Right lobe of liver (tissue), 4 donors: ENCODE measurements around the gene DDIT4.

Source experiments
- POLR2A ChIP-seq: fragments of 450-650 bp; IDR thresholded peaks from one replicate; pipeline ENCODE4 v1.6.1; 2017; ENCODE audit warnings: antibody characterized with exemption, mild to moderate bottlenecking
- TF ChIP-seq, protein P1 (sequence below), 4 donors: fragments of 200-600 bp in 3 of 4; fragments of 450-650 bp in 1 of 4; IDR thresholded peaks; one replicate each; pipeline versions ENCODE4 v1.5.1 to v1.8.0; 2016 to 2022; ENCODE audit warnings: antibody characterized with exemption in 4 of 4, mild to moderate bottlenecking in 2 of 4
- donor health status: DM: no; HTN: no; CAD: no.
- donor health status: DM: no; HTN: no; CAD: no.
- donor health status: DM: no; HTN: yes; CAD: no.

DNA sequence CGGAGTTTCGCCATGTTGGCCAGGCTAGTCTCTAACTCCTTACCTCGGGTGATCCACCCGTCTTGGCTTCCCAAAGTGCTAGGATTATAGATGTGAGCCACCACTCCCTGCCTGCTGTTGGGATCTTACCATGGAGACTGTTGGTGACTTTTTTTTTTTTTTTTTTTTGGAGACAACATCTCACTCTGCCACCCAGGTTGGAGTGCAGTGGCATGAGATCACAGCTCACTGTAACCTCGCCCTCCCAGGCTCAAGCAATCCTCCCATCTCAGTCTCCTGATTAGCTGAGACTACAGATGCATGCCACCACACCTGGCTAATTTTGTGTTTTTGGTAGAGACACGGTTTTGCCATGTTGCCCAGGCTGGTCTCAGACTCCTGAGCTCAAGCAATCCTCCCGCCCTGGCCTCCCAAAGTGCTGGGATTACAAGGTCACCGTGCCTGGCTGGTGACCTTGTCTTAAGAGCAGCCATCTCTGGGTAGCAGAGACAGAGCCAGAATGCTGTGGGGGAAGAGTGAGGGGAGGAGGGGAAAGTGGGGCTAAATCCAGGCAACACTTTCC is 32.0 kb upstream of the DDIT4 start:
- TF ChIP-seq, protein P1, sequence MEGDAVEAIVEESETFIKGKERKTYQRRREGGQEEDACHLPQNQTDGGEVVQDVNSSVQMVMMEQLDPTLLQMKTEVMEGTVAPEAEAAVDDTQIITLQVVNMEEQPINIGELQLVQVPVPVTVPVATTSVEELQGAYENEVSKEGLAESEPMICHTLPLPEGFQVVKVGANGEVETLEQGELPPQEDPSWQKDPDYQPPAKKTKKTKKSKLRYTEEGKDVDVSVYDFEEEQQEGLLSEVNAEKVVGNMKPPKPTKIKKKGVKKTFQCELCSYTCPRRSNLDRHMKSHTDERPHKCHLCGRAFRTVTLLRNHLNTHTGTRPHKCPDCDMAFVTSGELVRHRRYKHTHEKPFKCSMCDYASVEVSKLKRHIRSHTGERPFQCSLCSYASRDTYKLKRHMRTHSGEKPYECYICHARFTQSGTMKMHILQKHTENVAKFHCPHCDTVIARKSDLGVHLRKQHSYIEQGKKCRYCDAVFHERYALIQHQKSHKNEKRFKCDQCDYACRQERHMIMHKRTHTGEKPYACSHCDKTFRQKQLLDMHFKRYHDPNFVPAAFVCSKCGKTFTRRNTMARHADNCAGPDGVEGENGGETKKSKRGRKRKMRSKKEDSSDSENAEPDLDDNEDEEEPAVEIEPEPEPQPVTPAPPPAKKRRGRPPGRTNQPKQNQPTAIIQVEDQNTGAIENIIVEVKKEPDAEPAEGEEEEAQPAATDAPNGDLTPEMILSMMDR (IDR thresholded peaks at IDR 0.05), result no peak
- TF ChIP-seq POLR2A, result no peak
